Renal cortex interstitium (tissue), 11 donors: Measurements from ENCODE around the gene IL17RE. TPM values are rescaled to one million over a fixed set of nuclear protein-coding genes. Genes with fewer than 3 reads are reported as not detected.

Source experiments
- DNase-seq, 11 donors: peaks; one replicate each; pipeline ENCODE4 v3.0.0-alpha.2; 2013; ENCODE audit warnings: low read depth in 9 of 11, low spot score in 4 of 11; ENCODE audit errors: extremely low read depth in 1 of 11
- polyA plus RNA-seq, 3 donors: library from polyadenylated mRNA; unstranded; fragments of 120-200 nt; gene quantifications; one replicate each; pipeline ENCODE4 v1.2.1, GENCODE V29; 2013; ENCODE audit not compliant: insufficient read length in 3 of 3

The IL17RE gene
- polyA plus RNA-seq, 3 donors: 8.9 to 14.5 (median 10.0) TPM

GRCh38 chr3:9946112-9947024, 43.7 kb downstream of the IL17RE start:
- DNase-seq: peak in 10 of 11 donors; percentile 59 to 83 (median 80)

GRCh38 chr3:9947025-9947995, 44.7 kb downstream of the IL17RE start:
- DNase-seq: peak in 8 of 11 donors; percentile 15 to 57 (median 47)

- no peak for DNase-seq
Observed at GRCh38 chr3:9948586-9948985, 45.9 kb downstream of the IL17RE start.

- DNase-seq: no peak
Observed at GRCh38 chr3:9949115-9949514, 46.5 kb downstream of the IL17RE start.

- no peak for DNase-seq
Observed at GRCh38 chr3:9949626-9950025, 47.0 kb downstream of the IL17RE start.

GRCh38 chr3:9951126-9951525, 48.5 kb downstream of the IL17RE start:
- DNase-seq: no peak

- DNase-seq: no peak
Observed at GRCh38 chr3:9951598-9951961, 48.9 kb downstream of the IL17RE start.

- DNase-seq: peak in 7 of 11 donors; percentile 9 to 44 (median 25)
Observed at GRCh38 chr3:9951962-9952805, 49.5 kb downstream of the IL17RE start, which contains the start of gene PRRT3. PRRT3 (minus strand) TSS chr3:9952408; CDS start chr3:9950115, 2,293 bp downstream.

GRCh38 chr3:9955067-9955502, 52.4 kb downstream of the IL17RE start:
- DNase-seq: peak in 7 of 11 donors; percentile 13 to 54 (median 34)

- DNase-seq: no peak
Observed at GRCh38 chr3:9955611-9956352, 53.1 kb downstream of the IL17RE start.

- DNase-seq: no peak
Observed at GRCh38 chr3:9957214-9957613, 54.6 kb downstream of the IL17RE start.

- no peak for DNase-seq
Observed at GRCh38 chr3:9965200-9965875, 62.7 kb downstream of the IL17RE start.

Other genes with a start within 250 kb of the IL17RE start
- under 1 TPM in 1 of 3 donors, not detected in 2; 0.29 TPM for gene CPNE9, start 199.0 kb upstream of the IL17RE start, polyA plus RNA-seq
- 10 to 100 TPM; 17.8 to 21.3 (median 20.0) TPM for gene BRPF1, start 171.1 kb upstream of the IL17RE start, polyA plus RNA-seq
- gene OGG1, start 152.9 kb upstream of the IL17RE start, polyA plus RNA-seq: 10 to 100 TPM; 57.5 to 77.5 (median 59.4) TPM
- 10 to 100 TPM; 16.0 to 22.6 (median 18.7) TPM for gene CAMK1, start 132.9 kb upstream of the IL17RE start, polyA plus RNA-seq
- gene TADA3, start 110.4 kb upstream of the IL17RE start, polyA plus RNA-seq: 10 to 100 TPM; 58.2 to 73.4 (median 71.1) TPM
- gene ARPC4, start 109.8 kb upstream of the IL17RE start, polyA plus RNA-seq: 100 to 1,000 TPM; 113 to 145 (median 141) TPM
- 10 to 100 TPM; 44.0 to 92.7 (median 47.5) TPM for gene TTLL3, start 92.6 kb upstream of the IL17RE start, polyA plus RNA-seq
- gene RPUSD3, start 58.8 kb upstream of the IL17RE start, polyA plus RNA-seq: 10 to 100 TPM; 29.9 to 36.6 (median 34.9) TPM
- gene CIDEC, start 22.6 kb upstream of the IL17RE start, polyA plus RNA-seq: under 1 TPM; 0.13 to 0.30 (median 0.17) TPM
- 10 to 100 TPM; 40.4 to 47.0 (median 46.5) TPM for gene JAGN1, start 12.2 kb upstream of the IL17RE start, polyA plus RNA-seq
- gene IL17RC, start 14.2 kb downstream of the IL17RE start, polyA plus RNA-seq: 10 to 100 TPM; 30.9 to 42.3 (median 39.6) TPM
- 10 to 100 TPM; 50.6 to 72.2 (median 54.2) TPM for gene CRELD1, start 31.0 kb downstream of the IL17RE start, polyA plus RNA-seq
- 1 to 10 TPM; 3.7 to 4.8 (median 4.2) TPM for gene PRRT3, start 49.6 kb downstream of the IL17RE start, polyA plus RNA-seq
- gene EMC3, start 84.0 kb downstream of the IL17RE start, polyA plus RNA-seq: 10 to 100 TPM; 79.3 to 94.2 (median 91.4) TPM
- gene FANCD2, start 123.6 kb downstream of the IL17RE start, polyA plus RNA-seq: 10 to 100 TPM; 20.7 to 24.8 (median 22.6) TPM
- gene FANCD2OS, start 205.4 kb downstream of the IL17RE start, polyA plus RNA-seq: under 1 TPM in 1 of 3 donors, not detected in 2; 0.47 TPM
- gene BRK1, start 212.8 kb downstream of the IL17RE start, polyA plus RNA-seq: 100 to 1,000 TPM; 178 to 213 (median 211) TPM
- gene VHL, start 238.9 kb downstream of the IL17RE start, polyA plus RNA-seq: 10 to 100 TPM; 80.2 to 86.3 (median 85.1) TPM